ENCODE data around the gene ATP4A. TPM values are rescaled to one million over a fixed set of nuclear protein-coding genes. Genes with fewer than 3 reads are reported as not detected.
A peak's percentile ranks its signal among the peaks of the same experiment; 100 is the strongest.

ATP4A gene
- total RNA-seq, 2 experiments from 2014 or later: not detected

DNA sequence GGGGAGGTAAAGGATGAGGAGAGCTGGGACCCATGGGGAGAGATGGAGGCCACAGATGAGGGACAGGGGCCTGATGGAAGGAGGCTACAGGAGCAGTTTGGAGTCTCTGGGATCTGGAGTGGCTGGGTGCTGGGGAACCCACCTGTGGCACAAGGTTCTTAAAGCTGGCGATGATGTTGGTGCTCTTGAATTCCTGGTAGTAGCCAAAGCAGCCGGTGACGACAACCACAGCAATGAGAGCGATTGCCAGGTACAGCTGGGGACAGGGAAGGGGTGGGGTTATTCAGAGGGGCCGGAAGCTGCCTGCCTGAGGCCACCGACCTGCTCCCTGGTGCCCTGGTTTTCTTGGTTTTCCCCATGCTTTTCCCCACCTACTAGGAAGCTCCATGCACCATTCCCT, 2.8 kb downstream of the ATP4A start:
- CTCF ChIA-PET: no interaction called here

DNA sequence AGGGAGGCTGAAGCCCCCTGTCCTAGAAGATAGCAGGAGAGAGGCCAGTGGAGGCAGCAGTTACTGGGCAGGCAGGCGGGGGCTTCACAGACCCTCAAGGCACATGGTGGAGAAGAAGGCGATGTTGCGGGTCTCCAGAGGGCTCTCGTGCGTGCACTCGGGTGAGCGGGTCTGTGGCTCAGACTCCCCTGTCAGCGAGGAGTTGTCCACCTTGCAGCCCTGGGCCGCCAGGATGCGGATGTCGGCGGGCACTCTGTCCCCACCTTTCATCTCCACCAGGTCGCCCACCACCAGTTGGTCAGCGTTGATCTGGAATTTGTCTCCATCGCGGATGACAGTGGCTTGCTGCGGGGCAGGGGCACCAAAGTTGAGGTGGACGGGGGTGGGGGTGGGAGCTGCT, 3.2 kb downstream of the ATP4A start:
- peaks cover 43% of the 10 kb centered on the region for H3K27me3 Mint-ChIP-seq
- H3K36me3 Mint-ChIP-seq (ENCODE audit: low read depth): no peaks in the 10 kb centered on the region
- H3K9me3 Mint-ChIP-seq: no peaks in the 10 kb centered on the region
- CTCF ChIA-PET: no interaction called here
- no peak for DNase-seq
- H3K4me1 Mint-ChIP-seq: peaks cover 8% of the 10 kb centered on the region
- no peak overlapping the region for H3K27ac Mint-ChIP-seq
- H3K4me3 Mint-ChIP-seq: no peak overlapping the region
- POLR2A ChIA-PET: no interaction called here

More for the DNA sequence above, 2.8 kb downstream of the ATP4A start:
- Mint-ChIP-seq H3K27me3 (peaks cover 43% of the 10 kb centered on the region), H3K9me3 (no peaks in the 10 kb centered on the region), H3K36me3 (ENCODE audit: low read depth) (no peaks in the 10 kb centered on the region), H3K4me3 (no peak overlapping the region), H3K27ac (no peak overlapping the region), H3K4me1 (peaks cover 8% of the 10 kb centered on the region)
- POLR2A ChIA-PET: no interaction called here
- no peak for DNase-seq

DNA sequence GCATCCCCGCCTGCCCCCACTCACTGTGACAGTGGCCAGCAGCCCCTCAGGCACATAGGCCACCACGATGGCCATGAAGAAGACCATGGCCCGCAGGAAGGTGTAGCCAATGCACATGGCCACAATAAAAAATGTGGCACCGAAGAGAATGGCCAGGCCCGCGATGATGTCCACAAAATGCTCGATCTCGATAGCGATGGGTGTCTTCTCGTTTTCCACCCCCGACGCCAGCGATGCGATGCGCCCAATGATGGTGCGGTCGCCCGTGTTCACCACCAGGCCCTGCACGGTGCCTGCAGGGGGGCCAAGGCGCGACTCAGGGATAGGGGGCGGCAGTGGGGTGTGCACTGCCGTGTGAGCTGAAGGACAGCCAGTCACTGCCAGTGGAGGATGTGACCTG, 3.7 kb downstream of the ATP4A start:
- POLR2A ChIA-PET: no interaction called here
- Mint-ChIP-seq H3K9me3 (no peaks in the 10 kb centered on the region), H3K27me3 (peaks cover 43% of the 10 kb centered on the region), H3K4me1 (peaks cover 8% of the 10 kb centered on the region), H3K36me3 (ENCODE audit: low read depth) (no peaks in the 10 kb centered on the region), H3K27ac (no peak overlapping the region), H3K4me3 (no peak overlapping the region)
- no peak for DNase-seq
- CTCF ChIA-PET: no interaction called here

DNA sequence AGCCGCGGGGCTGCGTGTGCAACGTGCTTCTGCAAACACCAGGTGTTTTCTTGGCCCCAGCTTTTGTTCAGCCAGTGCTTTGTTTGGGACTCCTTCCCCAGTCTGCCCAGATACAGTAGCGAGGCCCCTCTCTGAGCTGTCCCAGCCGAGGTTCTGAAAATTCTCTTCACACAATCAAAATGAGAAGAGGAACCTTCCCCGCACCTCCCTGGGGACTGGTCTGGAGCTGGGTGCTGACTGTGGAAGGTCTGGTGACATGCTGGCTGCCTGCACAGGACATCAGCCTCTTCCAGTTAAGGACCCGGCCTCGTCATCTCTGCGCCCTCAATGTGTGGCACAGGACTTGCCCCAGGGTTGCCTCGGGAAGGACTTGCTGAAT, 4.2 kb downstream of the ATP4A start:
- no peaks in the 10 kb centered on the region for H3K36me3 Mint-ChIP-seq (ENCODE audit: low read depth)
- ChIA-PET CTCF (no interaction called here), POLR2A (no interaction called here)
- H3K27ac Mint-ChIP-seq: no peak overlapping the region
- DNase-seq: no peak
- H3K9me3 Mint-ChIP-seq: no peaks in the 10 kb centered on the region
- H3K27me3 Mint-ChIP-seq: peaks cover 43% of the 10 kb centered on the region
- no peak overlapping the region for H3K4me3 Mint-ChIP-seq
- H3K4me1 Mint-ChIP-seq: peaks cover 8% of the 10 kb centered on the region

DNA sequence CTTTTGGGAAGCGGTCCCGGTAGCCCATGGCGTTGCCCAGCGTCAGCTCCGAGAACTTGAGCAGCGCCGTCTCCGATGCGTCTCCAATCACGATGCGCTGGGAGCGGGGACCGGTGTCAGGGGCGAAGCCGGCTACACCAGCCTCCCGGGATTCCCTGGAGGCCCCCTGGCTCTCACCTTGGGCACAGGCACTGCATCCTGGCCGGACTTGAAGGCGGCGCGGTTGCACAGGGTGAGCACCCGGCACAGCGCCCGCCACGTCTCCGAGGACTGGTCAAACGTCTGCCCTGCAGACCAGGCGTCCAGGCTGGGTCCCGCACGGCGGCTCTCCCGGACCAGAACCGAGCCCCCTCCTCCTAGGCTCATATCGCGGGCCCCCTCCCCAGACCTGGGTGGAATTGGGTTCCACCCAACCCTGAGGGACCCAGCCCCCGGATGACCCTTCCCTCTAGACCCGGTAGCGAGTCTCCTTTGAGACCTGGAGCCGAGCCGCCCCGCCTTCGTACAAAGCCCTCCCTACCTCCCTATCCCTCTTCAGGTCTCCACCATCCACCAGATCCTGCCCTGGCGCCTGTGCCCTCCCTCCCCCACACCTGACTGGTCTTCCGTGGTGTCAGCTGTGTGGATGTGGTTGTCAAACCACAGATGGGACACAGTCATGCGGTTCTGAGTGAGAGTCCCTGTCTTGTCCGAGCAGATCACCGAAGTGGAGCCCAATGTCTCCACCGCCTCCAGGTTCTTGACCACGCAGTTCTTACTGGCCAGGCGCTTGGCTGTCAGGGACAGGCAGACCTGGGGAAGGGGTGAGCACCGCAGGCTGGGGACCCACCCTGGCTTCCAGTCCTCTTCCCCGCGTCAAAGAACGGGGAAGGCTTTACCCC, 4.8 kb downstream of the ATP4A start:
- Mint-ChIP-seq H3K27me3 (peaks cover 43% of the 10 kb centered on the region), H3K4me3 (no peak overlapping the region)
- POLR2A ChIA-PET: interaction anchor here (1.1 kb wide), 1 partner anchor 26 kb away, joined by 3 read pairs; no protein-coding TSS in a partner anchor

DNA sequence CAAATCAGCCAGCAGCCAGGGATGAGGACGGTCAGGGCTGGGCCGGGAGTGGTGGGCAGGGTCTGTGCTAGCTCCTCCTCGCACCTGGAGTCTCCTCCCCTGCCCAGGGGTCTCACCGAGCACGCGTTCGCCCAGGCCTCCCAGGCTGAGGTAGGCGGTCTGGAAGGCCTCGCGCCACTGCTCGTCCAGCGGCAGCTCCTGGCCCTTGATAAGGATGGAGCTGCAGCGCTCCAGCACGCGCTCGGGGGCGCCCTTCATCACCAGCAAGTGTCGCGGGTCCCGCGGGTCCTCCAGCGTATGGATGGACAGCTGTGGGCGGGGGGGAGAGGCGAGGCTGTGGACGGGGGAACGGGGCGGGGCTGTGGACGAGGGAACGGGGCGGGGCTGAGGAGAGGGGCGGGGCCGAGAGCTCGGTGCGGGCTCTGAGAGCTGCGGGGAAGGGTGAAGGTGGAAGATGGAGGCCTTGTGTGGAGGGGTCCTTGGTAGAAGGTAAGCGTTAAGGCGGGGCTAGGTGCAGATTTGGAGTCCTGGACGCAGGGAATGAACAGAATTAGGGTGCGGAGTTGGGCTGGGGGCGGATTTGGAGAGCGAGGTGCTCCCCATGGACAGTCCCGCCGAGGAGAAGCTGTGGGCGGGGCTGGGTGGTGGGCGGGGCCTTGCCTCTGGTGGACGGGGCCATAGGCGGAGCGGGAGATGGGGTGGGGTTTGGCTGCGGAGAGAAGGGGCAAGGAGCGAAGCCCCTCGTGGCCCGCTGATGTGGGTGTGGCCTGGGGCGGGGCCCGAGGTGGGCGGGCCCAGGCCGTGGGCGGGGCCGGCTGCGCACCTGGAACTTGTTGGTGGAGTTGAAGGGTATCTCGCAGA, 5.7 kb downstream of the ATP4A start:
- no peak overlapping the region for H3K27ac Mint-ChIP-seq
- peaks cover 46% of the 10 kb centered on the region for H3K27me3 Mint-ChIP-seq
- no peaks in the 10 kb centered on the region for H3K9me3 Mint-ChIP-seq
- H3K36me3 Mint-ChIP-seq (ENCODE audit: low read depth): no peaks in the 10 kb centered on the region
- peak; percentile 49 for DNase-seq
- H3K4me1 Mint-ChIP-seq: peaks cover 8% of the 10 kb centered on the region
- POLR2A ChIA-PET: interaction anchor here (1.0 to 1.1 kb wide), 2 partner anchors 9 to 27 kb away, joined by 3 read pairs; no protein-coding TSS in a partner anchor
- CTCF ChIA-PET: interaction anchor here (0.6 to 3.2 kb wide), 5 partner anchors 10 to 262 kb away, joined by 3 to 18 read pairs (median 3); no protein-coding TSS in a partner anchor
- H3K4me3 Mint-ChIP-seq: peak overlapping the region; percentile 31

More for the DNA sequence above, 4.8 kb downstream of the ATP4A start:
- H3K9me3 Mint-ChIP-seq: no peaks in the 10 kb centered on the region
- H3K27ac Mint-ChIP-seq: no peak overlapping the region
- peaks cover 8% of the 10 kb centered on the region for H3K4me1 Mint-ChIP-seq
- CTCF ChIA-PET: interaction anchor here (0.7 to 3.2 kb wide), 3 partner anchors 11 to 50 kb away, joined by 3 to 18 read pairs (median 4); no protein-coding TSS in a partner anchor
- DNase-seq: no peak
- H3K36me3 Mint-ChIP-seq (ENCODE audit: low read depth): no peaks in the 10 kb centered on the region

DNA sequence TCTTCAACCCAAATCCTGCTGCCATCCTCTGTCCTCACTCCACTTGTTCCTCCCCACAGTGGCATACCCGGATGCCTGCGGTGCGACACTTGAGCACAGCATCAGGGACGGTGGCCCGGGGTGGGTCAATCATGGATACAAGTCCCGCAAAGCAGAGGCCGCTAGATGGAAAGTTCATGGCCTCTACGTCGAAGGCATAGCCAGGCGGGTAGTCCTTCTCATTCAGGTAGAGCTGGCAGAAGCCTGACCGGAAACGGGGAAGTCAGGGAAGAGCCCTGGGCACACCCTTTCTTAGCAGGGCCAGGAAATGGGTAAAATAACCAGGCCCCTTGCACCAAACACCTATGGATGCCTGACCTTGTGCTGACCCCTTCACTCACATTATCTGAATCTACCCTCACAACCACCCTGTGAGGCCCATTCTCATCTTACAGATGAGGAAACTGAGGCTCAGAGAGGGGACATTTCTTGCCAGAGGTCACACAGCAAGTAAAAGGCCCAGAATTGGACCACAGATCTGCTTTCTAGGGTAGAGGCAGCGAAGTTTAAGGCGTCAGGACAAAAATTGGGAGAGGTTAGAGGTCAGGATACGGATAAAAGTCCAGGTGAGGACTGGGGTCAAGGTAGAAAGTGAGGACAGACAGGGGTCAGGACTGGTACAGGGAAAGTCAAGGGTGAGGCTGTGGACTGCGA, 6.5 kb downstream of the ATP4A start:
- CTCF ChIA-PET: interaction anchor here (1.0 to 3.2 kb wide), 3 partner anchors 9 to 35 kb away, joined by 3 to 18 read pairs (median 4); no protein-coding TSS in a partner anchor
- no peaks in the 10 kb centered on the region for H3K36me3 Mint-ChIP-seq (ENCODE audit: low read depth)
- POLR2A ChIA-PET: interaction anchor here (1.0 kb wide), 1 partner anchor 9 kb away, joined by 3 read pairs; no protein-coding TSS in a partner anchor
- no peaks in the 10 kb centered on the region for H3K9me3 Mint-ChIP-seq
- peaks cover 8% of the 10 kb centered on the region for H3K4me1 Mint-ChIP-seq
- no peak overlapping the region for H3K4me3 Mint-ChIP-seq
- DNase-seq: no peak
- H3K27me3 Mint-ChIP-seq: peaks cover 42% of the 10 kb centered on the region
- no peak overlapping the region for H3K27ac Mint-ChIP-seq

DNA sequence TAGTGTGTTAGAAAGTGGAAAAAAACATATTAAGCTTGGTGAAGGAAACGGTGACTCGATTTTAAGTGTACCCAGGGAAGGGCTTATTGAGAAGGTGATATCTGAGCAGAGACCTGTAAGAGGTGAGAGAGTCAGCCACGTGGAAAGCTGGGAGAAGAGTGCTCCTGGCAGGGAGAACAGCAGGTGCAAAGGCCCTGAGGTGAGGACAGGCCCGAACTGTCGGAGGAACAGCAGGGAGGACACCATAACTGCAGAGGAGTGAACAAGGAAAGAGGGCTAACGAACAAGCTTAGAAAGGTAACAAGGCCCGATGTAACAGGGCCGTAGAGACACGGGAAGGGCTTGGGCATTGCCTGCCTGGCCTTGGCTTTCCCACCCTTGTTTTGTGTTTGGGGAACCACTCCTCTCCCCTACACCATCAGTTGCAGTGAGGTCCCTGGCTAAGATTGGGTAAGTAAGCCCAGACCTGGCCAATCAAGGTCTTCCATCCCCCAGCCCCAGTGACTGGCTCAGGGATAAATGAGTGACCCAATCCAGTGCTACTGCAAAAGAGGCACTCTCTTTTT, 7.3 kb downstream of the ATP4A start:
- H3K27ac Mint-ChIP-seq: no peak overlapping the region
- DNase-seq: no peak
- ChIA-PET POLR2A (interaction anchor here (0.8 kb wide), 1 partner anchor 11 kb away, joined by 3 read pairs; no protein-coding TSS in a partner anchor), CTCF (interaction anchor here (3.2 kb wide), 1 partner anchor 8 kb away, joined by 18 read pairs; no protein-coding TSS in a partner anchor)
- peaks cover 8% of the 10 kb centered on the region for H3K4me1 Mint-ChIP-seq
- no peaks in the 10 kb centered on the region for H3K36me3 Mint-ChIP-seq (ENCODE audit: low read depth)
- no peaks in the 10 kb centered on the region for H3K9me3 Mint-ChIP-seq
- H3K4me3 Mint-ChIP-seq: no peak overlapping the region
- peaks cover 36% of the 10 kb centered on the region for H3K27me3 Mint-ChIP-seq

DNA sequence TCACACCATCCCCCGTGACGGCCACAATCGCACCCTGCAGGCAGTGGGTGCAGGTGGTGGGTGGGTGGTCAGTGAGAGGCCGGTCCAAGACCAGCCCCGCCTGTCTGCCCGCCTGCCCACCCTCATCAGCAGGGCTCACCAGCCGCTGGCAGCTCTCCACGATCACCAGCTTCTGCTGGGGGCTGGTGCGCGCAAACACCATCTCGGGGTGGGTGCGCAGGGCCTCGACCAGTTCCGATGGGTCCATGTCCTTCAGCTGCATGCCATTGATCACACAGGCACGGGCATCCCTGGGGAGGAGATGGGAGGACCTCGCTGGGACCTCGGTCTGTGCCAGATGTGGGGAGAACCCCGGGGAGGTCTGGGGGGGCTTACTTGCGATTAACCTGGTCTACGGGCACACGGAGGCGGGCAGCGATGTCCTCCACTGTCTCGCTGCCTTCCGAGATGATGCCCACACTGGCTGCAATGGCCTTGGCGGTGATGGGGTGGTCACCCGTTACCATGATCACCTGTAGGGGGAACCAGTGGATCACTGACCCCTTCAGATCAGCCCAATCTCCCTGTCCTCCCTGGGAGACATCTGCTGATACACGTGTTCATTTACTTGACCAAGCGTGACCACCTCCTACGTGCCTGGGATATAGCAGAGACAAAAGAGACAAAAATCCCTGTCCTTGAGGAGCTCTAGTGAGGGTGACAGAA, 8.0 kb downstream of the ATP4A start:
- H3K4me1 Mint-ChIP-seq: peaks cover 8% of the 10 kb centered on the region

DNA sequence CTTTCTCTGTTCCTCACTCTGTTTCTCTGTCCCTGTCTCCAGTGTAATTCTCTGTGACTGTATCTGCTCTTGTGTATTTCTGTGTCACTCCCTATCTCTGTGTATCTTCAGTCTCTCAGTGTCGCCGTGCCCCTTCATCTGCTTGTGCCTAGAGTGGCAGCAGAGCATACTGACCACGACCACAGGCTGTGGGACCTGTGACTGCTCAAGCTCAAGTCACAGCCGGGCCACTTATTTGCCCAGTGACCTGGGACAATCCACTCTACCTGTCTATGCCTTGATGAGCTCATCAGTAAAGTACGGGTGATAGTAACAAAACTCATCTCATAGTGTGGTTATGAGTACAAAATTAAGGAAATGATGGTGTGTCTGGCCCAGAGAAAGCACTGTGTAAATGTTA, 9.4 kb downstream of the ATP4A start:
- H3K4me1 Mint-ChIP-seq: peaks cover 11% of the 10 kb centered on the region
- H3K27me3 Mint-ChIP-seq: peaks cover 21% of the 10 kb centered on the region
- ChIA-PET POLR2A (no interaction called here), CTCF (no interaction called here)
- no peak overlapping the region for H3K4me3 Mint-ChIP-seq
- H3K36me3 Mint-ChIP-seq (ENCODE audit: low read depth): peaks cover 2% of the 10 kb centered on the region
- H3K9me3 Mint-ChIP-seq: no peaks in the 10 kb centered on the region
- H3K27ac Mint-ChIP-seq: no peak overlapping the region
- DNase-seq: no peak

More for the DNA sequence above, 8.0 kb downstream of the ATP4A start:
- H3K27ac Mint-ChIP-seq: no peak overlapping the region
- H3K4me3 Mint-ChIP-seq: no peak overlapping the region
- H3K9me3 Mint-ChIP-seq: no peaks in the 10 kb centered on the region
- H3K36me3 Mint-ChIP-seq (ENCODE audit: low read depth): no peaks in the 10 kb centered on the region
- peaks cover 31% of the 10 kb centered on the region for H3K27me3 Mint-ChIP-seq
- POLR2A ChIA-PET: interaction anchor here (0.8 kb wide), 1 partner anchor 11 kb away, joined by 3 read pairs; no protein-coding TSS in a partner anchor
- CTCF ChIA-PET: interaction anchor here (3.2 kb wide), 1 partner anchor 8 kb away, joined by 18 read pairs; no protein-coding TSS in a partner anchor
- no peak for DNase-seq

DNA sequence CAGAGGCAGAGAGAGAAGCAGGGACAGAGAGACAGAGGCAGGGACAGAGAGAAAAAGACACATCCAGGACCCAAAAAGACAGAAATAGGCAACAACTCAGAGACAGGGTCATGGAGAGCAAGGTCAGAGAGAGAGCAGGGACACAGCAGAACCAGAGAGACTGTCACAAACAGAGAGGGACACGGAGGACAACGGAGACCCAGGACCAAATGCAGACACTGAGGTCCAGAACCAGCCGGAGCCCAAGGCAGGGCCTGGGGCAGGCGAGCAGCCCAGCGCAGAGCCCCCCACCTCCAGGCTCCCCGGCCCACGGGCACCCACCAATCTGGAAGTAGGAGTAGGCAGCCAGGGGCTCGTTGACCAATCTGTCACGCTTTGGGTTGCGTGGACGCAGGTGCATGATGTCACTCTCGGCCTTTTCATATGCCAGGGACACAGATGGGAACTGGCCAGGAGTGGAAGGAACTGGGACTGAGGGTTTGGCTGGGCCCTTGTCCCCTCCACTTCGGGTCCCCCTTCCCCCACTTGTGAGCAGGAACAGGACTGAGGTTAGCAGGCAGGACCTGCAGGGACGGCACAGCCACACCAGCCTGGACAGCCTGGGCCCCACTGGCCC, 10.0 kb downstream of the ATP4A start:
- Mint-ChIP-seq H3K36me3 (ENCODE audit: low read depth) (peaks cover 3% of the 10 kb centered on the region), H3K4me3 (no peak overlapping the region), H3K27ac (no peak overlapping the region), H3K27me3 (peaks cover 16% of the 10 kb centered on the region), H3K9me3 (no peaks in the 10 kb centered on the region), H3K4me1 (peaks cover 10% of the 10 kb centered on the region)
- ChIA-PET CTCF (no interaction called here), POLR2A (no interaction called here)
- no peak for DNase-seq

Measured in activated CD4-positive, alpha-beta memory T cell treated with anti-CD3 and anti-CD28 coated beads, Interleukin-2, amount 10 ng/mL, durations not matched to agents 7 days and 5 days (primary cell).